HG02610 (cell line): ENCODE measurements around the gene PITPNC1.
"Not testable (repeated sequence)": the region's sequence is repeated elsewhere in the genome, so short reads cannot be mapped to it uniquely, and the experiment has no call there.

Experiments used
- ATAC-seq: cut with Tn5 transposase; IDR thresholded peaks from one replicate; pipeline ENCODE4 v1.9.1; 2021; ENCODE audit warnings: mild to moderate bottlenecking, moderate library complexity; ENCODE audit not compliant: unreplicated experiment

PITPNC1 gene

GRCh38 chr17:67504182-67504581, 127.1 kb downstream of the PITPNC1 start:
- ATAC-seq, result no peak

- ATAC-seq, result no peak
Measured at GRCh38 chr17:67506966-67507365, 129.9 kb downstream of the PITPNC1 start.

GRCh38 chr17:67509390-67510287, 132.6 kb downstream of the PITPNC1 start:
- ATAC-seq, result no peak

GRCh38 chr17:67511012-67511411, 133.9 kb downstream of the PITPNC1 start:
- ATAC-seq, result no peak

- ATAC-seq, result no peak
Measured at GRCh38 chr17:67511804-67512203, 134.7 kb downstream of the PITPNC1 start.

- no peak for ATAC-seq
Measured at GRCh38 chr17:67514998-67515397, 137.9 kb downstream of the PITPNC1 start.

- no peak for ATAC-seq
Measured at GRCh38 chr17:67515490-67516083, 138.5 kb downstream of the PITPNC1 start.

GRCh38 chr17:67516571-67516970, 139.5 kb downstream of the PITPNC1 start:
- ATAC-seq, result not testable (repeated sequence)

GRCh38 chr17:67517325-67517724, 140.2 kb downstream of the PITPNC1 start:
- no peak for ATAC-seq

- no peak for ATAC-seq
Measured at GRCh38 chr17:67518876-67519275, 141.8 kb downstream of the PITPNC1 start.

- no peak for ATAC-seq
Measured at GRCh38 chr17:67519801-67520251, 142.7 kb downstream of the PITPNC1 start.

- ATAC-seq, result no peak
Measured at GRCh38 chr17:67520252-67520906, 143.3 kb downstream of the PITPNC1 start.

- no peak for ATAC-seq
Measured at GRCh38 chr17:67520916-67521774, 144.1 kb downstream of the PITPNC1 start.

- ATAC-seq, result no peak
Measured at GRCh38 chr17:67521775-67522069, 144.6 kb downstream of the PITPNC1 start.

- ATAC-seq, result no peak
Measured at GRCh38 chr17:67523101-67523500, 146.0 kb downstream of the PITPNC1 start.

GRCh38 chr17:67525239-67526135, 148.4 kb downstream of the PITPNC1 start:
- no peak for ATAC-seq

GRCh38 chr17:67526700-67527099, 149.6 kb downstream of the PITPNC1 start:
- ATAC-seq, result no peak

GRCh38 chr17:67528751-67529436, 151.8 kb downstream of the PITPNC1 start:
- no peak for ATAC-seq

GRCh38 chr17:67531291-67531690, 154.2 kb downstream of the PITPNC1 start:
- no peak for ATAC-seq
